ENCODE data around the gene COL5A1.

DNA sequence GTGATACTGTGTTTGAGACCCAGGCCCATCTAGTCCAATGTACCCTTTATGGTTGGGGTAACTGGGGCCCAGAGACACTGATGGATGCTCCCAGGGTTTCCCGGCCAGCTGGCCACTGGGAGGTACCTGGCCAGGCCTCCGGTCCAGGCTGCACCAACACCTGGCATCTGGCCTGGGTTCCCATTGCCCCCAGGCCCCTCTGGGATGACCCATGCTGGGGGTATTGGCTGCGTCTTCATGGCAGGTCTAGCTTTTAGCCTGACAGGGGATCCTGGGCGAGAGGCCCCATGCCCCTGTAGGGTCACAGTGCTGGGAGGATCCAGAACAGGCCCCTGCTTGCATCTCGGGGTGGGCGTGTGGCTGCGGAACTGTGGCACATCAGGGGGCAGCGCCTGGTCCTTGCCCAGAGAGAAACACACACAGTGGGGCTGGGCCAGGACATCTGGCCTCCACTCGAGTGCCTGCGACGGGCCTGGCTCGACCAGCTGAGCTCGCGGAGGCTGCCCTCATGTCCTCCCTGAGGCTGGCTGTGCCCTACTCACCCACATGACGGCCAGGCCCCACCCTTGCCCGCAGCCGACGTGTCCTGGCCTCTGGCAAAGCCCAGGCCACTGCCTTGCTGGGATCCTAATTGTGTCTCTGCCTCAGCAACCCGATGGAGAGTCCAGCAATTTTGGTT, 21.5 kb upstream of the COL5A1 start:
- TF ChIP-seq POLR2AphosphoS5 (IDR thresholded peaks at IDR 0.05; ENCODE audit: low read depth), result no peak
- TF ChIP-seq, protein P1, sequence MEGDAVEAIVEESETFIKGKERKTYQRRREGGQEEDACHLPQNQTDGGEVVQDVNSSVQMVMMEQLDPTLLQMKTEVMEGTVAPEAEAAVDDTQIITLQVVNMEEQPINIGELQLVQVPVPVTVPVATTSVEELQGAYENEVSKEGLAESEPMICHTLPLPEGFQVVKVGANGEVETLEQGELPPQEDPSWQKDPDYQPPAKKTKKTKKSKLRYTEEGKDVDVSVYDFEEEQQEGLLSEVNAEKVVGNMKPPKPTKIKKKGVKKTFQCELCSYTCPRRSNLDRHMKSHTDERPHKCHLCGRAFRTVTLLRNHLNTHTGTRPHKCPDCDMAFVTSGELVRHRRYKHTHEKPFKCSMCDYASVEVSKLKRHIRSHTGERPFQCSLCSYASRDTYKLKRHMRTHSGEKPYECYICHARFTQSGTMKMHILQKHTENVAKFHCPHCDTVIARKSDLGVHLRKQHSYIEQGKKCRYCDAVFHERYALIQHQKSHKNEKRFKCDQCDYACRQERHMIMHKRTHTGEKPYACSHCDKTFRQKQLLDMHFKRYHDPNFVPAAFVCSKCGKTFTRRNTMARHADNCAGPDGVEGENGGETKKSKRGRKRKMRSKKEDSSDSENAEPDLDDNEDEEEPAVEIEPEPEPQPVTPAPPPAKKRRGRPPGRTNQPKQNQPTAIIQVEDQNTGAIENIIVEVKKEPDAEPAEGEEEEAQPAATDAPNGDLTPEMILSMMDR (IDR thresholded peaks at IDR 0.05; ENCODE audit: insufficient read depth, low read length), result no peak
- TF ChIP-seq, protein P2, sequence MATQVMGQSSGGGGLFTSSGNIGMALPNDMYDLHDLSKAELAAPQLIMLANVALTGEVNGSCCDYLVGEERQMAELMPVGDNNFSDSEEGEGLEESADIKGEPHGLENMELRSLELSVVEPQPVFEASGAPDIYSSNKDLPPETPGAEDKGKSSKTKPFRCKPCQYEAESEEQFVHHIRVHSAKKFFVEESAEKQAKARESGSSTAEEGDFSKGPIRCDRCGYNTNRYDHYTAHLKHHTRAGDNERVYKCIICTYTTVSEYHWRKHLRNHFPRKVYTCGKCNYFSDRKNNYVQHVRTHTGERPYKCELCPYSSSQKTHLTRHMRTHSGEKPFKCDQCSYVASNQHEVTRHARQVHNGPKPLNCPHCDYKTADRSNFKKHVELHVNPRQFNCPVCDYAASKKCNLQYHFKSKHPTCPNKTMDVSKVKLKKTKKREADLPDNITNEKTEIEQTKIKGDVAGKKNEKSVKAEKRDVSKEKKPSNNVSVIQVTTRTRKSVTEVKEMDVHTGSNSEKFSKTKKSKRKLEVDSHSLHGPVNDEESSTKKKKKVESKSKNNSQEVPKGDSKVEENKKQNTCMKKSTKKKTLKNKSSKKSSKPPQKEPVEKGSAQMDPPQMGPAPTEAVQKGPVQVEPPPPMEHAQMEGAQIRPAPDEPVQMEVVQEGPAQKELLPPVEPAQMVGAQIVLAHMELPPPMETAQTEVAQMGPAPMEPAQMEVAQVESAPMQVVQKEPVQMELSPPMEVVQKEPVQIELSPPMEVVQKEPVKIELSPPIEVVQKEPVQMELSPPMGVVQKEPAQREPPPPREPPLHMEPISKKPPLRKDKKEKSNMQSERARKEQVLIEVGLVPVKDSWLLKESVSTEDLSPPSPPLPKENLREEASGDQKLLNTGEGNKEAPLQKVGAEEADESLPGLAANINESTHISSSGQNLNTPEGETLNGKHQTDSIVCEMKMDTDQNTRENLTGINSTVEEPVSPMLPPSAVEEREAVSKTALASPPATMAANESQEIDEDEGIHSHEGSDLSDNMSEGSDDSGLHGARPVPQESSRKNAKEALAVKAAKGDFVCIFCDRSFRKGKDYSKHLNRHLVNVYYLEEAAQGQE (IDR thresholded peaks at IDR 0.05; ENCODE audit: insufficient replicate concordance, low read depth), result no peak

All from HL-60 (cell line).